Measurements from ENCODE around the gene EVI2B.
"Not testable (repeated sequence)": the region's sequence is repeated elsewhere in the genome, so short reads cannot be mapped to it uniquely, and the experiment has no call there.

The EVI2B gene

GRCh38 chr17:31313982-31314781, at the start of gene EVI2B:
Gene EVI2B (minus strand): TSS chr17:31314054. CDS start chr17:31305609, 8,445 bp downstream.
- peak; percentile 54 for DNase-seq (ENCODE audit: low read depth)

- DNase-seq (ENCODE audit: low read depth) = no peak
Measured at GRCh38 chr17:31357839-31358394, 44.1 kb upstream of the EVI2B start.

GRCh38 chr17:31357091-31357490, 43.2 kb upstream of the EVI2B start:
- no peak for DNase-seq (ENCODE audit: low read depth)

GRCh38 chr17:31355935-31356334, 42.1 kb upstream of the EVI2B start:
- DNase-seq (ENCODE audit: low read depth) = no peak

- DNase-seq (ENCODE audit: low read depth) = no peak
Measured at GRCh38 chr17:31349454-31349853, 35.6 kb upstream of the EVI2B start.

GRCh38 chr17:31345191-31345747, 31.4 kb upstream of the EVI2B start:
- DNase-seq (ENCODE audit: low read depth) = not testable (repeated sequence)

GRCh38 chr17:31339906-31340661, 26.2 kb upstream of the EVI2B start:
- DNase-seq (ENCODE audit: low read depth) = peak; percentile 56

- no peak for DNase-seq (ENCODE audit: low read depth)
Measured at GRCh38 chr17:31329221-31329620, 15.4 kb upstream of the EVI2B start.

GRCh38 chr17:31328160-31328535, 14.3 kb upstream of the EVI2B start:
- DNase-seq (ENCODE audit: low read depth) = peak; percentile 49

GRCh38 chr17:31327534-31328159, 13.8 kb upstream of the EVI2B start:
- peak; percentile 75 for DNase-seq (ENCODE audit: low read depth)

- DNase-seq (ENCODE audit: low read depth) = no peak
Measured at GRCh38 chr17:31323551-31323950, 9.7 kb upstream of the EVI2B start.

- no peak for DNase-seq (ENCODE audit: low read depth)
Measured at GRCh38 chr17:31321966-31322365, 8.1 kb upstream of the EVI2B start.

GRCh38 chr17:31321481-31321880, 7.6 kb upstream of the EVI2B start, which contains the start of gene EVI2A:
Gene EVI2A (minus strand): TSS chr17:31321622. CDS start chr17:31319013, 2,609 bp downstream.
- DNase-seq (ENCODE audit: low read depth) = peak; percentile 83

GRCh38 chr17:31320791-31321190, 6.9 kb upstream of the EVI2B start:
- DNase-seq (ENCODE audit: low read depth) = no peak

GRCh38 chr17:31320241-31320640, 6.4 kb upstream of the EVI2B start:
- DNase-seq (ENCODE audit: low read depth) = no peak

- no peak for DNase-seq (ENCODE audit: low read depth)
Measured at GRCh38 chr17:31318851-31319661, 5.2 kb upstream of the EVI2B start.

- DNase-seq (ENCODE audit: low read depth) = peak; percentile 71
Measured at GRCh38 chr17:31318298-31318801, 4.5 kb upstream of the EVI2B start.

GRCh38 chr17:31314782-31315100, 887 bp upstream of the EVI2B start:
- no peak for DNase-seq (ENCODE audit: low read depth)

- not testable (repeated sequence) for DNase-seq (ENCODE audit: low read depth)
Measured at GRCh38 chr17:31312223-31312622, 1.6 kb downstream of the EVI2B start.

- DNase-seq (ENCODE audit: low read depth) = no peak
Measured at GRCh38 chr17:31311526-31311925, 2.3 kb downstream of the EVI2B start.

GRCh38 chr17:31310886-31311285, 3.0 kb downstream of the EVI2B start:
- no peak for DNase-seq (ENCODE audit: low read depth)
